GM12872 (cell line): ENCODE results near the gene WDR86.

Source experiments
- TF ChIP-seq, protein P1 (sequence below): IDR thresholded peaks from 3 replicates; pipeline ENCODE4 v1.5.1; 2011; ENCODE audit warnings: low read depth, mild to moderate bottlenecking, low read length, moderate library complexity; ENCODE audit not compliant: insufficient read depth

The WDR86 gene

GRCh38 chr7:151351967-151352366 is 57.9 kb downstream of the WDR86 start:
- TF ChIP-seq, protein P1, sequence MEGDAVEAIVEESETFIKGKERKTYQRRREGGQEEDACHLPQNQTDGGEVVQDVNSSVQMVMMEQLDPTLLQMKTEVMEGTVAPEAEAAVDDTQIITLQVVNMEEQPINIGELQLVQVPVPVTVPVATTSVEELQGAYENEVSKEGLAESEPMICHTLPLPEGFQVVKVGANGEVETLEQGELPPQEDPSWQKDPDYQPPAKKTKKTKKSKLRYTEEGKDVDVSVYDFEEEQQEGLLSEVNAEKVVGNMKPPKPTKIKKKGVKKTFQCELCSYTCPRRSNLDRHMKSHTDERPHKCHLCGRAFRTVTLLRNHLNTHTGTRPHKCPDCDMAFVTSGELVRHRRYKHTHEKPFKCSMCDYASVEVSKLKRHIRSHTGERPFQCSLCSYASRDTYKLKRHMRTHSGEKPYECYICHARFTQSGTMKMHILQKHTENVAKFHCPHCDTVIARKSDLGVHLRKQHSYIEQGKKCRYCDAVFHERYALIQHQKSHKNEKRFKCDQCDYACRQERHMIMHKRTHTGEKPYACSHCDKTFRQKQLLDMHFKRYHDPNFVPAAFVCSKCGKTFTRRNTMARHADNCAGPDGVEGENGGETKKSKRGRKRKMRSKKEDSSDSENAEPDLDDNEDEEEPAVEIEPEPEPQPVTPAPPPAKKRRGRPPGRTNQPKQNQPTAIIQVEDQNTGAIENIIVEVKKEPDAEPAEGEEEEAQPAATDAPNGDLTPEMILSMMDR, result no peak

- TF ChIP-seq, protein P1, result peak; percentile 70
Measured at GRCh38 chr7:151351027-151351426, 58.8 kb downstream of the WDR86 start.

GRCh38 chr7:151349507-151349853 is 60.4 kb downstream of the WDR86 start:
- TF ChIP-seq, protein P1, result no peak

DNA sequence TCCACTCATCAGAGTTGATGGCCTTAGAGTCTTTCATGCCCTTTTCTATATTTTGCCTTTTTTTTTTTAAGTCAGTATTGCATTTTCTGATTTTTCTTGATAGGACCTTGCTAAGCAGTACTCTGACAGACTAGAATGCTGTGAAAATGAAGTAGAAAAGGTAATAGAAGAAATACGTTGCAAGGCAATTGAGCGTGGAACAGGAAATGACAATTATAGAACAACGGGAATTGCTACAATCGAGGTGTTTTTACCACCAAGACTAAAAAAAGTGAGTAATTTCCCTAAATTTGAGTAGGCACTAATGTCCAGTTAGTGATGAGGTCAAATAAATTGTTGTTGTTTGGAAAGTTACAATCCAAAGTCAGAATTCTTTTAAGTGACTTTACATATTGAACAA is 60.9 kb downstream of the WDR86 start:
- TF ChIP-seq, protein P1, result no peak

DNA sequence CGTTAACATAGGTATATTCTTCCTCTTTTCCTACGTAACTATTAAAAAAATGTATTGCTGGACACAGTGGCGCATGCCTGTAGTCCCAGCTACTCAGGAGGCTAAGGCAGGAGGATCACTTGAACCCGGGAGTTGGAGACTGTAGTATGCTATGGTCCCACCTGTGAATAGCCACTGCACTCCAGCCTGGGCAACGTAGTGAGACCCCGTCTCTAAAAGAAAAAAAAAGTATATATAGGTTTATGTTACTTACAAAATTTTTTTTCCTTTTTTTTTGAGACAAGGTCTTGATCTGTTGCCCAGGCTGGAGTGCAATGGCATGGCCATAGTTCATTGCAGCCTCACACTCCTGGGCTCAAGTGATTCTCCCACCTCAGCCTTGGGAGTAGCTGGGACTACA is 62.6 kb downstream of the WDR86 start:
- TF ChIP-seq, protein P1, result no peak

DNA sequence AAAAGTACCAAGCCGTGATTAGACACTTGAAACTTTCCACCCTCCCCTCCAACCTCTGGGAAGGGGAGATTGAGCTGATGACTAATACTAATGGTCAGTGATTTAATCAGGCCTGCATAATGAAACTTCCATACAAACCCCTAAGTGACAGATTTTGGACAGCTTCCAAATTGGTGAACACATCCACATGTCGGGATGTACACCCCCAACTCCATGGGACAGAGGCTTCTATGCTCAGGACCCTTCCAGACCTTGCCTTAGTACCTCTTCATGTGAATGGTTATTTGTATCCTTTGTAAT is 63.4 kb downstream of the WDR86 start:
- TF ChIP-seq, protein P1, result no peak

DNA sequence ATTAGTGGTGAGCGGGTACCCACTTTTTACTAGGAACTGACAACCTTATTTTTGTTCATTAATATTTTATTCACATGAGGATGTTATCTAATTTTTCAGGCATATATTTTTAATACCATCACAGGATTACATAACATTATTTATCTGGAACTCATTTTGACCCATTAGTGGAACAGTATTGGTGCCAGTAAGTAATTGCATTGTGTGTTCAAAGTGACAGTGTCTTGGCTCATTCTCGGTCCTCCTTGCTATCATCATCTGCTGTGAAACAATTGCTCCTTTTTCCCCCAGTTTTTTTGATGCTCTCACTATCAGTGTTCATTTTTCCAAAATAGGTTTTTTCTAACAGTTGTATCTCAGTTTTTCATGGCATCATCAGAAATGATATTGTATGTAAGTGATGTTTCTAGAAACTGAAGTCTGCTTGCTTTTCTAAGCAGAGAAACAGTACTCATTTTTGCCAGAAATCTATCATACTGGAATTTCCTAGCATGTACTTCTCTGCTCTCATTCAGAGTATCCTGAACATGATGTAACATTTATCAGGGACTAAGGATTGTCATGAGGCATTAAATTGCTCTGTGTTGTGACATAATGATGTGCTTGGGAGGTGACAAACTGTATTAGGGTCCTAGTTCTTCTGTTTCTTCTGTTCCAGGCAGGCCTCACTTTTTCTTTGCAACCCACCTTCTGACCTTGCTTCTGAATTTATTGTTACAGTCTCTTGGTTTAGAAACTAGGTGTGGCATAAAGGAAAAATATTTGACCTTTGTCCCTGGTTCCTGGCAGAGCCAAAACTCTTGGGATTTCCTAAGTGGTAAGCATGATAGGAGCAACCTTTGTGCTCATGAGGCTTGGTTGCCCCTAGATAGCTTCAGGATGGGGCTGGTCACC is 64.0 kb downstream of the WDR86 start:
- TF ChIP-seq, protein P1, result no peak

- TF ChIP-seq, protein P1, result no peak
Measured at GRCh38 chr7:151343516-151343915, 66.3 kb downstream of the WDR86 start.
